ENCODE data around the gene CCT7. TPM values are rescaled to one million over a fixed set of nuclear protein-coding genes. Genes with fewer than 3 reads are reported as not detected.

CCT7 gene
- polyA plus RNA-seq, 1 donor from 2014 or later, result 310 TPM

- Histone ChIP-seq H3K36me3 (ENCODE audit: insufficient read depth, low read length) (no peaks in the 10 kb centered on the region), H3K9ac (ENCODE audit: low read length) (peak overlapping the region; percentile 42), H3K4me2 (ENCODE audit: low read length) (no peak overlapping the region), H2AFZ (ENCODE audit: low read depth, low read length) (no peak overlapping the region), H3K27me3 (ENCODE audit: insufficient read depth, low read depth, low read length) (peaks cover 98% of the 10 kb centered on the region), H3F3A (ENCODE audit: insufficient read depth, low read length, poor library complexity, severe bottlenecking) (no peaks in the 10 kb centered on the region), H3K9me2 (ENCODE audit: insufficient read depth, low read length) (no peaks in the 10 kb centered on the region), H3K79me2 (replicated peaks; ENCODE audit: insufficient read depth, low read length) (no peaks in the 10 kb centered on the region), H3K4me3 (ENCODE audit: low read length) (peak overlapping the region; percentile 72), H3K9me3 (ENCODE audit: low read length) (no peaks in the 10 kb centered on the region), H3K27ac (ENCODE audit: low read length) (no peak overlapping the region), H4K20me1 (ENCODE audit: insufficient read depth) (no peaks in the 10 kb centered on the region)
- TF ChIP-seq EZH2 (IDR thresholded peaks at IDR 0.05; ENCODE audit: borderline replicate concordance, insufficient read depth, low read length, poor library complexity, severe bottlenecking) (no peak), REST (IDR thresholded peaks at IDR 0.05; ENCODE audit: borderline replicate concordance) (peak; percentile 77), POLR2AphosphoS5 (IDR thresholded peaks at IDR 0.05) (no peak), SMC3 (conservative IDR thresholded peaks at IDR 0.05; ENCODE audit: poor library complexity) (no peak)
Observed at GRCh38 chr2:73291093-73291460, 57.0 kb downstream of the CCT7 start.

- Histone ChIP-seq H3K36me3 (ENCODE audit: insufficient read depth, low read length) (no peaks in the 10 kb centered on the region), H3K27ac (ENCODE audit: low read length) (no peak overlapping the region), H3F3A (ENCODE audit: insufficient read depth, low read length, poor library complexity, severe bottlenecking) (peaks cover 4% of the 10 kb centered on the region), H3K4me2 (ENCODE audit: low read length) (no peak overlapping the region), H2AFZ (ENCODE audit: low read depth, low read length) (no peak overlapping the region), H3K9ac (ENCODE audit: low read length) (peak overlapping the region; percentile 42), H3K4me3 (ENCODE audit: low read length) (peak overlapping the region; percentile 72), H3K9me3 (ENCODE audit: low read length) (no peaks in the 10 kb centered on the region), H4K20me1 (ENCODE audit: insufficient read depth) (no peaks in the 10 kb centered on the region), H3K27me3 (ENCODE audit: insufficient read depth, low read depth, low read length) (peaks cover 92% of the 10 kb centered on the region), H3K9me2 (ENCODE audit: insufficient read depth, low read length) (no peaks in the 10 kb centered on the region), H3K79me2 (replicated peaks; ENCODE audit: insufficient read depth, low read length) (no peaks in the 10 kb centered on the region)
- TF ChIP-seq MXI1 (conservative IDR thresholded peaks at IDR 0.05; ENCODE audit: poor library complexity, severe bottlenecking) (peak; percentile 80), POLR2AphosphoS5 (IDR thresholded peaks at IDR 0.05) (peak; percentile 61), EZH2 (IDR thresholded peaks at IDR 0.05; ENCODE audit: borderline replicate concordance, insufficient read depth, low read length, poor library complexity, severe bottlenecking) (peak; percentile 98), SMC3 (conservative IDR thresholded peaks at IDR 0.05; ENCODE audit: poor library complexity) (no peak), RAD21 (conservative IDR thresholded peaks at IDR 0.05) (peak; percentile 8), CTCF (IDR thresholded peaks at IDR 0.05; ENCODE audit: poor library complexity, severe bottlenecking) (peak; percentile 44), REST (IDR thresholded peaks at IDR 0.05; ENCODE audit: borderline replicate concordance) (no peak), TAF1 (IDR thresholded peaks at IDR 0.05; ENCODE audit: low read depth) (no peak), EP300 (conservative IDR thresholded peaks at IDR 0.05; ENCODE audit: poor library complexity, severe bottlenecking) (no peak)
Observed at GRCh38 chr2:73291461-73292315, 57.6 kb downstream of the CCT7 start.

Measured in neural cell (in vitro differentiated cells).